SIG-M5 treated with dmso at 0.1 percent for 504 hours (cell line): ENCODE results near the gene EEF2K.

Source experiments
- DNase-seq: peaks from one replicate; lab custom pipeline; 2025; ENCODE audit not compliant: unreplicated experiment; lab: John Stamatoyannopoulos, UW

The EEF2K gene

GRCh38 chr16:22240023-22240710 lies 34.1 kb downstream of the EEF2K start:
- no peak for DNase-seq

GRCh38 chr16:22250522-22250921 lies 44.4 kb downstream of the EEF2K start:
- no peak for DNase-seq

GRCh38 chr16:22252317-22252716 lies 46.2 kb downstream of the EEF2K start:
- no peak for DNase-seq

GRCh38 chr16:22253272-22253671 lies 47.2 kb downstream of the EEF2K start:
- DNase-seq, result no peak

GRCh38 chr16:22255335-22255734 lies 49.3 kb downstream of the EEF2K start:
- no peak for DNase-seq

- DNase-seq, result no peak
These were observed 51.4 kb downstream of the EEF2K start for GRCh38 chr16:22257440-22257839.

- DNase-seq, result no peak
These were observed 54.4 kb downstream of the EEF2K start for GRCh38 chr16:22260490-22260889.

- DNase-seq, result no peak
These were observed 56.4 kb downstream of the EEF2K start for GRCh38 chr16:22262460-22262859.

- no peak for DNase-seq
These were observed 58.7 kb downstream of the EEF2K start for GRCh38 chr16:22264786-22265185.

GRCh38 chr16:22265351-22265750 lies 59.3 kb downstream of the EEF2K start:
- no peak for DNase-seq

- DNase-seq, result no peak
These were observed 60.5 kb downstream of the EEF2K start for GRCh38 chr16:22266546-22266945.

GRCh38 chr16:22267764-22268163 lies 61.7 kb downstream of the EEF2K start:
- DNase-seq, result no peak

- no peak for DNase-seq
These were observed 64.4 kb downstream of the EEF2K start for GRCh38 chr16:22270525-22270924.

GRCh38 chr16:22272870-22273650 lies 67.0 kb downstream of the EEF2K start:
- DNase-seq, result no peak

- no peak for DNase-seq
These were observed 68.8 kb downstream of the EEF2K start for GRCh38 chr16:22274916-22275315.

- no peak for DNase-seq
These were observed 72.6 kb downstream of the EEF2K start for GRCh38 chr16:22278441-22279230.

GRCh38 chr16:22282254-22282892 lies 76.3 kb downstream of the EEF2K start:
- no peak for DNase-seq

- DNase-seq, result no peak
These were observed 78.6 kb downstream of the EEF2K start for GRCh38 chr16:22284637-22285036.

GRCh38 chr16:22285080-22285479 lies 79.0 kb downstream of the EEF2K start:
- DNase-seq, result no peak

- DNase-seq, result no peak
These were observed 84.9 kb downstream of the EEF2K start for GRCh38 chr16:22291020-22291419.

GRCh38 chr16:22291860-22292318 lies 85.8 kb downstream of the EEF2K start:
- DNase-seq, result no peak
